GM13977 (cell line): ENCODE measurements around the gene DISC1.

ENCODE experiments used
- DNase-seq: peaks from one replicate; pipeline ENCODE4 v3.0.0; 2012; ENCODE audit warnings: low spot score
- CTCF ChIP-seq: IDR thresholded peaks from 2 replicates; pipeline ENCODE4 v1.5.1; 2012; ENCODE audit warnings: mild to moderate bottlenecking, control low read depth; ENCODE audit not compliant: insufficient read depth; ENCODE audit errors: extremely low read depth, missing control alignments
- in situ Hi-C: fragments of 300-500 bp; cut with MboI; formaldehyde crosslinking; loops from one replicate; pipeline ENCODE4 v1.12.0; 2022; ENCODE audit warnings: low sequenced_read_pairs, low pct_unique_long_range_greater_than_20kb, mixed read lengths, inconsistent platforms; ENCODE audit not compliant: unreplicated experiment

The DISC1 gene

GRCh38 chr1:231926933-231927332 lies 300.3 kb downstream of the DISC1 start:
- no peak for TF ChIP-seq CTCF
- in situ Hi-C loops: no loop called here
- DNase-seq: no peak

- no peak for TF ChIP-seq CTCF
- DNase-seq: no peak
- in situ Hi-C loops: no loop called here
Observed at GRCh38 chr1:231927431-231927830, 300.8 kb downstream of the DISC1 start.

- in situ Hi-C loops: no loop called here
- no peak for TF ChIP-seq CTCF
- DNase-seq: no peak
Observed at GRCh38 chr1:231929311-231929710, 302.7 kb downstream of the DISC1 start.

GRCh38 chr1:231930257-231930947 lies 303.8 kb downstream of the DISC1 start:
- in situ Hi-C loops: no loop called here
- no peak for TF ChIP-seq CTCF

GRCh38 chr1:231931146-231931545 lies 304.6 kb downstream of the DISC1 start:
- DNase-seq: no peak
- TF ChIP-seq CTCF: no peak
- in situ Hi-C loops: no loop called here

More at GRCh38 chr1:231930257-231930947, 303.8 kb downstream of the DISC1 start:
- no peak for DNase-seq

- in situ Hi-C loops: no loop called here
- DNase-seq: peak; percentile 12
- peak; percentile 55 for TF ChIP-seq CTCF
Observed at GRCh38 chr1:231931846-231932454, 305.4 kb downstream of the DISC1 start.
